ENCODE measurements around the gene RPP14.
A peak's percentile ranks its signal among the peaks of the same experiment; 100 is the strongest.
"Not testable (repeated sequence)": the region's sequence is repeated elsewhere in the genome, so short reads cannot be mapped to it uniquely, and the experiment has no call there.

RPP14 gene

GRCh38 chr3:58305882-58306711, at the start of gene RPP14, which contains the start of gene HTD2:
Gene RPP14, plus strand, starts transcription at chr3:58306245. Its CDS starts 4,085 bp downstream, at chr3:58310330.
Gene HTD2, plus strand, starts transcription at chr3:58306520. Its CDS starts 11,094 bp downstream, at chr3:58317614.
- DNase-seq, result peak; percentile 99

GRCh38 chr3:58256511-58256910, 49.5 kb upstream of the RPP14 start:
- DNase-seq, result no peak

GRCh38 chr3:58258392-58259055, 47.5 kb upstream of the RPP14 start:
- DNase-seq, result no peak

- no peak for DNase-seq
These were observed 45.7 kb upstream of the RPP14 start for GRCh38 chr3:58260261-58260731.

GRCh38 chr3:58260733-58261132, 45.3 kb upstream of the RPP14 start:
- no peak for DNase-seq

GRCh38 chr3:58261954-58262666, 43.9 kb upstream of the RPP14 start:
- DNase-seq, result no peak

GRCh38 chr3:58266577-58266976, 39.5 kb upstream of the RPP14 start:
- DNase-seq, result no peak

GRCh38 chr3:58267543-58267942, 38.5 kb upstream of the RPP14 start:
- DNase-seq, result not testable (repeated sequence)

GRCh38 chr3:58269356-58269755, 36.7 kb upstream of the RPP14 start:
- DNase-seq, result no peak

- DNase-seq, result no peak
These were observed 35.6 kb upstream of the RPP14 start for GRCh38 chr3:58270485-58270884.

- no peak for DNase-seq
These were observed 34.0 kb upstream of the RPP14 start for GRCh38 chr3:58271901-58272501.

- no peak for DNase-seq
These were observed 33.2 kb upstream of the RPP14 start for GRCh38 chr3:58272891-58273290.

GRCh38 chr3:58273362-58273761, 32.7 kb upstream of the RPP14 start:
- DNase-seq, result not testable (repeated sequence)

GRCh38 chr3:58274027-58274614, 31.9 kb upstream of the RPP14 start:
- DNase-seq, result no peak

GRCh38 chr3:58281069-58281468, 25.0 kb upstream of the RPP14 start:
- no peak for DNase-seq

- no peak for DNase-seq
These were observed 20.7 kb upstream of the RPP14 start for GRCh38 chr3:58285334-58285733.

GRCh38 chr3:58287354-58287753, 18.7 kb upstream of the RPP14 start:
- DNase-seq, result no peak

- no peak for DNase-seq
These were observed 17.9 kb upstream of the RPP14 start for GRCh38 chr3:58288011-58288728.

GRCh38 chr3:58288964-58289613, 17.0 kb upstream of the RPP14 start:
- DNase-seq, result not testable (repeated sequence)

- not testable (repeated sequence) for DNase-seq
These were observed 15.6 kb upstream of the RPP14 start for GRCh38 chr3:58290446-58290845.

- no peak for DNase-seq
These were observed 14.2 kb upstream of the RPP14 start for GRCh38 chr3:58291671-58292338.

Measured in stimulated activated CD4-positive, alpha-beta T cell treated with anti-CD3 and anti-CD28 coated beads, Interleukin-4, amount 100 ng/mL, for 1 hour (primary cell).